Thyroid gland (tissue), 4 donors: ENCODE data around the gene WDR73. TPM values are rescaled to one million over a fixed set of nuclear protein-coding genes. Genes with fewer than 3 reads are reported as not detected.

ENCODE experiments used
- DNase-seq, 2 donors: peaks; one replicate each; pipeline ENCODE4 v3.0.0-alpha.2; 2019
- H3K27ac ChIP-seq, 3 donors: fragments of 200-600 bp; sonication (generic); 1 replicate in 2 of 3; 2 replicates in 1 of 3; pipeline ENCODE4 v1.5.1; 2016 to 2019; ENCODE audit warnings: mild to moderate bottlenecking in 1 of 3, moderate library complexity in 1 of 3
- H3K27me3 ChIP-seq: fragments of 200-600 bp; sonication (generic); one replicate; pipeline ENCODE4 v1.5.1; 2019
- H3K36me3 ChIP-seq, 2 donors: fragments of 200-600 bp; sonication (generic); one replicate each; pipeline ENCODE4 v1.5.1; 2016 to 2019
- H3K4me1 ChIP-seq, 2 donors: fragments of 200-600 bp; sonication (generic); one replicate each; pipeline ENCODE4 v1.5.1; 2017 to 2019
- H3K4me3 ChIP-seq, 3 donors: fragments of 200-600 bp; sonication (generic); replicated peaks in 1 of 3; 1 replicate in 2 of 3; 2 replicates in 1 of 3; pipeline ENCODE4 v1.5.1; 2016; ENCODE audit warnings: mild to moderate bottlenecking in 1 of 3
- H3K9me3 ChIP-seq: fragments of 200-600 bp; sonication (generic); one replicate; pipeline ENCODE4 v1.5.1; 2017
- CTCF ChIP-seq, 6 experiments: fragments of 200-600 bp in 3 of 6; fragments of 450-650 bp in 3 of 6; sonication (generic) in 3 of 6; IDR thresholded peaks; one replicate each; pipeline ENCODE4 v1.5.1; 2016 to 2019; ENCODE audit warnings: antibody characterized with exemption in 6 of 6, mild to moderate bottlenecking in 2 of 6, inconsistent platforms in 1 of 6, moderate library complexity in 1 of 6
- POLR2A ChIP-seq, 2 donors: fragments of 450-650 bp; IDR thresholded peaks; one replicate each; pipeline ENCODE4 v1.6.1; 2017; ENCODE audit warnings: antibody characterized with exemption in 2 of 2, mild to moderate bottlenecking in 2 of 2, moderate library complexity in 1 of 2
- WGBS, 2 donors: methylation state at CpG; one replicate each; pipeline ENCODE4 v1.1.5; 2017; 5-methylcytosine and 5-hydroxymethylcytosine counted together
- intact Hi-C: fragments of 100-400 bp; cut with DNase I; formaldehyde crosslinking; loops from one replicate; pipeline ENCODE4 v1.15.1; 2023
- total RNA-seq, 4 donors: library from RNA; depleted of rRNA; stranded (reverse); fragments of >200 nt; gene quantifications; one replicate each; pipeline ENCODE4 v1.2.3, GENCODE V29; 2016

WDR73 gene
- total RNA-seq, 4 donors from 2014 or later = 37.5 to 63.3 (median 41.1) TPM

- Histone ChIP-seq H3K36me3 (no peaks in the 10 kb centered on the region), H3K27ac (no peak overlapping the region), H3K27me3 (no peaks in the 10 kb centered on the region), H3K4me1 (peaks cover 0 to 4% of the 10 kb centered on the region in 2 donors), H3K4me3 (no peak overlapping the region), H3K9me3 (no peaks in the 10 kb centered on the region)
- intact Hi-C loops = loop anchor here (10.0 kb wide), 1 partner anchor 149 kb away; the partner anchor contains the start of gene ZNF592
- DNase-seq = no peak
- TF ChIP-seq CTCF (IDR thresholded peaks at IDR 0.05) = no peak
- no peak for TF ChIP-seq POLR2A (IDR thresholded peaks at IDR 0.05)
- whole genome bisulfite sequencing, 2 donors = 76 to 90% methylated on average over 2 of the region's 2 CpGs
Observed at GRCh38 chr15:84595660-84596059, 58.4 kb downstream of the WDR73 start.

GRCh38 chr15:84594617-84595290, 59.3 kb downstream of the WDR73 start:
- Histone ChIP-seq H3K36me3 (no peaks in the 10 kb centered on the region), H3K9me3 (no peaks in the 10 kb centered on the region), H3K4me1 (no peaks in the 10 kb centered on the region), H3K27me3 (no peaks in the 10 kb centered on the region), H3K4me3 (no peak overlapping the region), H3K27ac (no peak overlapping the region)
- WGBS, 2 donors = 46 to 67% methylated on average over 3 of the region's 3 CpGs
- intact Hi-C loops = loop anchor here (5.0 to 10.0 kb wide), 2 partner anchors 150 to 338 kb away; partner anchors contain the start of gene ZNF592
- DNase-seq = no peak
- no peak for TF ChIP-seq CTCF (IDR thresholded peaks at IDR 0.05)
- TF ChIP-seq POLR2A (IDR thresholded peaks at IDR 0.05) = no peak

GRCh38 chr15:84591815-84592214, 62.3 kb downstream of the WDR73 start:
- intact Hi-C loops = loop anchor here (5.0 to 10.0 kb wide), 2 partner anchors 153 to 340 kb away; partner anchors contain the start of gene ZNF592
- H3K27me3 ChIP-seq = no peaks in the 10 kb centered on the region
- H3K9me3 ChIP-seq = no peaks in the 10 kb centered on the region
- H3K27ac ChIP-seq = no peak overlapping the region
- H3K4me1 ChIP-seq = no peaks in the 10 kb centered on the region
- no peak overlapping the region for H3K4me3 ChIP-seq
- DNase-seq = no peak
- 100% methylated on average over 1 of the region's 1 CpG for WGBS, 2 donors
- TF ChIP-seq POLR2A (IDR thresholded peaks at IDR 0.05) = no peak
- no peak for TF ChIP-seq CTCF (IDR thresholded peaks at IDR 0.05)
- no peaks in the 10 kb centered on the region for H3K36me3 ChIP-seq

GRCh38 chr15:84590406-84590805, 63.7 kb downstream of the WDR73 start:
- WGBS, 2 donors = 85 to 89% methylated on average over 2 of the region's 2 CpGs
- intact Hi-C loops = loop anchor here (5.0 to 10.0 kb wide), 2 partner anchors 154 to 342 kb away; partner anchors contain the start of gene ZNF592
- TF ChIP-seq CTCF (IDR thresholded peaks at IDR 0.05) (no peak), POLR2A (IDR thresholded peaks at IDR 0.05) (no peak)
- H3K9me3 ChIP-seq = no peaks in the 10 kb centered on the region
- no peaks in the 10 kb centered on the region for H3K27me3 ChIP-seq
- H3K36me3 ChIP-seq = no peaks in the 10 kb centered on the region
- no peak for DNase-seq
- no peak overlapping the region for H3K4me3 ChIP-seq
- no peaks in the 10 kb centered on the region for H3K4me1 ChIP-seq
- H3K27ac ChIP-seq = no peak overlapping the region

Other genes with a start within 250 kb of the WDR73 start
- 10 to 100 TPM in 2 of 4 donors, 1 to 10 TPM in 2; 9.1 to 22.7 (median 11.7) TPM for gene ZSCAN2, start 53.3 kb downstream of the WDR73 start, total RNA-seq
- gene NMB, start 3.9 kb upstream of the WDR73 start, total RNA-seq = 10 to 100 TPM; 12.9 to 43.4 (median 23.5) TPM
- 100 to 1,000 TPM; 170 to 304 (median 182) TPM for gene SEC11A, start 61.9 kb upstream of the WDR73 start, total RNA-seq
- 10 to 100 TPM; 18.3 to 28.0 (median 21.2) TPM for gene ZNF592, start 94.3 kb upstream of the WDR73 start, total RNA-seq
- gene ALPK3, start 163.1 kb upstream of the WDR73 start, total RNA-seq = 10 to 100 TPM in 1 of 4 donors, 1 to 10 TPM in 3; 5.8 to 10.4 (median 7.4) TPM
- gene SLC28A1, start 230.4 kb upstream of the WDR73 start, total RNA-seq = not detected